ENCODE measurements around the gene LYSMD4.

Gene LYSMD4

DNA sequence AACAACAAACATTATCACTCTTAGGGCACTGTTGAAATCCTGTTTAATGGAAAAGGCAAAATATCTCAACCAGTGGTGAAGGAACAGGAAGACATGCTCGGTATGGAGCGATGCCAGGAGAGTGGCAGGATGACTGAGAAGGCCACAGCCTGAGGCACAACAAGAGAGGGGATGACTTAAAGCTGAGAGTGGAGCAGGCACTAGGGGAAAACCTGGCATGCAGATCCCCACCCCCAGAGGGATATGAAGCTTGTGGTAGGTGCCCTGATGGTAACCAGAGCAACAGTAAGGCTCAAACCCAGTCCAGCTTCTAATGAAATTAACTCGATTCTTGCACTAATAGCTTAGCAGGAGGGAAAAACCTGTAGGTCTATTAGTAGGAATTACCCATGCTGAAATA lies 40.4 kb downstream of the LYSMD4 start:
- TF ChIP-seq, protein P1, sequence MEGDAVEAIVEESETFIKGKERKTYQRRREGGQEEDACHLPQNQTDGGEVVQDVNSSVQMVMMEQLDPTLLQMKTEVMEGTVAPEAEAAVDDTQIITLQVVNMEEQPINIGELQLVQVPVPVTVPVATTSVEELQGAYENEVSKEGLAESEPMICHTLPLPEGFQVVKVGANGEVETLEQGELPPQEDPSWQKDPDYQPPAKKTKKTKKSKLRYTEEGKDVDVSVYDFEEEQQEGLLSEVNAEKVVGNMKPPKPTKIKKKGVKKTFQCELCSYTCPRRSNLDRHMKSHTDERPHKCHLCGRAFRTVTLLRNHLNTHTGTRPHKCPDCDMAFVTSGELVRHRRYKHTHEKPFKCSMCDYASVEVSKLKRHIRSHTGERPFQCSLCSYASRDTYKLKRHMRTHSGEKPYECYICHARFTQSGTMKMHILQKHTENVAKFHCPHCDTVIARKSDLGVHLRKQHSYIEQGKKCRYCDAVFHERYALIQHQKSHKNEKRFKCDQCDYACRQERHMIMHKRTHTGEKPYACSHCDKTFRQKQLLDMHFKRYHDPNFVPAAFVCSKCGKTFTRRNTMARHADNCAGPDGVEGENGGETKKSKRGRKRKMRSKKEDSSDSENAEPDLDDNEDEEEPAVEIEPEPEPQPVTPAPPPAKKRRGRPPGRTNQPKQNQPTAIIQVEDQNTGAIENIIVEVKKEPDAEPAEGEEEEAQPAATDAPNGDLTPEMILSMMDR (IDR thresholded peaks at IDR 0.05) = no peak

DNA sequence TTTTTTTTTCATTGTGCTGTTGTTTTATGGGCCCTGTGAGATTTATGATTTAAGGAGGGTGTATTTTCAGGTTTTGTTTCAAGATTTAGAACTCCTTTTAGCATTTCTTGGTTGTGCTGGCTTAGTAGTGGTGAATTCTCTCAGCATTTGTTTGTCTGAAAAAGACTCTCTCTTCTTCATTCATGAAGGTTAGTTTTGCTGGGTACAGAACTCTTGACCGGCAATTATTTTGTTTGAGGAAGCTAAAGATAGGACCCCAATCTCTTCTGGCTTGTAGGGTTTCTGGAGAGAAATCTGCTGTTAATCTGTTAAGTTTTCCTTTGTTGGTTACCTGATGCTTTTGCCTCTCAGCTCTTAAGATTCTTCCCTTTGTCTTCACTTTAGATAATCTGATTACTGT lies 46.9 kb downstream of the LYSMD4 start:
- TF ChIP-seq, protein P1 (IDR thresholded peaks at IDR 0.05) = no peak

DNA sequence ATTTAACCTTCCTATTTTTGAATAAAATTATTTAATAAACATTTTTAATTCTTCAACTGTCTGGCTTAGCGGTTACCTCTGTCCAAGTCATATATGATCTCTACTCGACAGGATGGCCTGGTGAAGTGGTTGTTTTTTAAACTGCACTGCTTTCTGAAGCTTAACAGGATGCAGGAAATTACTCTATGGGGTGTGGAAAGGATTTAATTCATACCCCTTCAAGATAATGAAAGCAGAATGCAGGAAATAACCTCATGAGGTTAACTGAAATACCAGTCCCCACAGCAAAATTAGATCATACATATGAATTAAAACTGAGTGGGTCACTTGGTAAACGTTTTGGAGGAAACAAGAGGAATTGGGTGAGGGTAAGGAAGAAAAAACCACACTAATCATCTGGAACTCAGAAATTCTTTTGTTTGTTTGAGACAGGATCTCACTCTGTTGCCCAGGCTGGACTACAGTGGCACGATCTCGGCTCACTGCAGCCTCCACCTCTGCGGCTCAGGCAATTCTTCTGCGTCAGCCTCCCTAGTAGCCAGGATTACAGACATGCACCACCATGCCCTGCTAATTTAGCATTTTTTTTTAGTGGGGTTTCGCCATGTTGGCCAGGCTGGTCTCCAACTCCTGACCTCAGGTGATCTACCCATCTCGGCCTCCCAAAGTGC lies 50.1 kb downstream of the LYSMD4 start:
- TF ChIP-seq, protein P1 (IDR thresholded peaks at IDR 0.05) = no peak

DNA sequence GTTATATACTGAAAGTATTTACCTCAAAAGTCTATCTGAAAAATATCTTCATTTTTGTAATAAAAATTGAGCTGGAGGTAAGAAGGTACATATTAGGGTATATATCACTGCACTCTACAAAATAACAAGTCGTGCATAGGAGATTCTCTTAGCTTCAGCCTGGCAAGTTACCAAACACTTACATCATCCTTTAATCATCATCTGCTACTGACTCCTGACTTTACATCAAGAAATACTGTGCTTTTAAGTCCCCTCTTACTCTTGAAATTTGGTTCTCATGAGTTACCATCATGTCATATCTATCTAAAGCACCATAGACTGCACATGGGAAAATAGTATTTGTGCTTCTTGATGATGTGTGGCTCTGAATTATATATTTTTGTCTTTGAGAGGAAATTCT lies 50.8 kb downstream of the LYSMD4 start:
- TF ChIP-seq, protein P1 (IDR thresholded peaks at IDR 0.05) = no peak

DNA sequence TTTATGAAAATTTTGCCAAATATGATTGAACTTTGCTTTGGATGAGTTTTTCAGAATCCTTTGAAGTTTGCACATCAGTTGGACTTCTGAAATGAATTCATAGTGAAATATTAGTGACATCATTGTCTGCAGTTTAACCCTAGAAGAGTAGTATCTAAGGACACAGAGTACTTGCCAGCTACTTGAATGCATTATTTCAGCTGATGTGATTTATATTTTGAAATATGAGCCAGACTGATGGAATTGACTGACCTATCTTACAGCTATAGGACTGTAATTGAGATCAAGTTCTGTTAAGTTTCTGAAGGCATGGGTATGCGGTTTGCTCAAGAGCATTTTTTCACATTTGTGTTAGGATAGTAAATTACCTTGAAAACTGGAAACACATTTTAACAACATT lies 51.2 kb downstream of the LYSMD4 start:
- TF ChIP-seq, protein P1 (IDR thresholded peaks at IDR 0.05) = no peak

DNA sequence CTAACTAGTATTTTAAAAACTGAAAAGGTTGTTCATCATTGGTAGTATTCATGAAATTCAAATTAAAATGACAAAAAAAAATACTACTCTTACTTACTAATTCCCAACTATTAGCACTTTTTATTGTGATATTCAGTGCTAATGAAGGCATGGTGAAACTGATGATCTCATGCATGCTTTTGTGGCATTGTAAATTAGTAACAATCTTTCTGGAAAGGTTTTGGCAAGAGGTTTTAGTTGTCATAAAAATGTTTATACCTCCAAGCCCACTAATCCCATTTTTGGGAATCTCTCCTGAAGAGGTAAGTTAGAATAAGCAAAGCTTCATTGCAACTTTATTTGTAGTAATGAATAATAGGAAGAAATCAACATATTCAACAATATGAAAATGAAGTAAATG lies 53.0 kb downstream of the LYSMD4 start:
- TF ChIP-seq, protein P1 (IDR thresholded peaks at IDR 0.05) = no peak

DNA sequence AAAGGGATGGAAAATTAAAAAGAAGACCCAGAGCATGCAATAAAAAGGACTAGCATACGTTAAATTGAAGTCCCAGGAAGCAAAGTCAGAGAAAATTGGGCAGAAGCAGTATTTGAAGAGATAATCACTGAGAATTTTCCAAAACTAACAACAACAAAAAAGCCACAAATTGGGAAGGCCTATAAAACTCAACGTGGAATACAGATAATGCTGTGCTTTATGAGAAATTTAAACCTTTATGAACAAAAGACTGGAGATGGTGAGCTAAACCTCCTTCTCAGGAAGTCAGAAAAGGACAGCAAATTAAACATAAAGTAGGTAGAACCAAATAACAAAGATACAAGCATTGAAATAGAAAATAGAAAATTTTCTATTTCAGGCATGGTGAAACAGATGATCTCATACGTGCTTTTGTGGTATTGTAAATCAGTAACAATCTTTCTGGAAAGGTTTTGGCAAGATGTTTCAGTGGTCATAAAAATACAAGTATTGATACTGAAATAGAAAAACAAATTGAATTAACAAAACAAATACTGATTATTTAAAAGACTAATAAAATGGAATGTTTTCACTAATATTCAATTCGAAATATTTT lies 55.6 kb downstream of the LYSMD4 start:
- TF ChIP-seq, protein P1 (IDR thresholded peaks at IDR 0.05) = no peak
